B cell (primary cell): Measurements from ENCODE around the gene SLC25A25. TPM values are rescaled to one million over a fixed set of nuclear protein-coding genes. Genes with fewer than 3 reads are reported as not detected.

ENCODE experiments used
- ATAC-seq: fragments of 200-7000 bp; cut with Tn5 transposase; one replicate; pipeline ENCODE4 v1.10.0; 2021; ENCODE audit warnings: low read depth, mild to moderate bottlenecking, moderate number of reproducible peaks, moderate library complexity
- CTCF ChIA-PET: fragments of 350-600 bp; sonication (Branson Sonifier 250); formaldehyde crosslinking; loops from one replicate; lab custom pipeline; 2021; ENCODE audit warnings: antibody characterized with exemption, inconsistent platforms; lab: Charles Lee
- POLR2A ChIA-PET: fragments of 350-600 bp; sonication (Branson Sonifier 250); formaldehyde crosslinking; loops from one replicate; lab custom pipeline; 2021; ENCODE audit warnings: antibody characterized with exemption; lab: Charles Lee
- DNase-seq: peaks from one replicate; pipeline ENCODE4 v3.0.0; 2013
- H2AFZ ChIP-seq: 2 replicates; pipeline ENCODE4 v1.6.1; 2012; ENCODE audit warnings: mild to moderate bottlenecking, low read depth, low read length; ENCODE audit not compliant: insufficient read depth, poor library complexity, severe bottlenecking
- H3K27ac ChIP-seq, 2 donors: 1 replicate in 1 of 2; 2 replicates in 1 of 2; pipeline ENCODE4 v1.5.1; 2012 to 2013; ENCODE audit warnings: low read length in 2 of 2, mild to moderate bottlenecking in 2 of 2, moderate library complexity in 1 of 2
- H3K27me3 ChIP-seq, 4 experiments: fragments of 200-600 bp in 1 of 4; sonication (generic) in 1 of 4; replicated peaks in 1 of 4; 1 replicate in 2 of 4; 2 replicates in 2 of 4; pipeline versions ENCODE4 v1.6.1 to v1.7.0; 2013 to 2016; ENCODE audit warnings: low read length in 3 of 4, mild to moderate bottlenecking in 2 of 4, mixed read lengths in 1 of 4, moderate library complexity in 1 of 4; ENCODE audit not compliant: insufficient read depth in 4 of 4, control insufficient read depth in 3 of 4; ENCODE audit errors: control extremely low read depth in 1 of 4
- H3K36me3 ChIP-seq, 2 experiments: replicated peaks in 1 of 2; 1 replicate in 1 of 2; 2 replicates in 1 of 2; pipeline versions ENCODE4 v1.6.1 to v1.7.1; 2013; ENCODE audit warnings: low read length in 1 of 2; ENCODE audit not compliant: insufficient read depth in 2 of 2, control insufficient read depth in 1 of 2; ENCODE audit errors: control extremely low read depth in 1 of 2, extremely low read depth in 1 of 2
- H3K4me1 ChIP-seq, 2 donors: fragments of 200-600 bp in 1 of 2; sonication (generic) in 1 of 2; 1 replicate in 1 of 2; 2 replicates in 1 of 2; pipeline versions ENCODE4 v1.5.1 to v1.6.1; 2013 to 2017; ENCODE audit warnings: low read length in 2 of 2; ENCODE audit not compliant: control insufficient read depth in 2 of 2, insufficient read depth in 2 of 2
- H3K4me2 ChIP-seq: replicated peaks from 2 replicates; pipeline ENCODE3; 2012; ENCODE audit warnings: mild to moderate bottlenecking, low read depth, low read length; ENCODE audit not compliant: poor library complexity, severe bottlenecking
- H3K4me3 ChIP-seq, 5 experiments: fragments of 200-600 bp in 1 of 5; sonication (generic) in 1 of 5; 1 replicate in 3 of 5; 2 replicates in 2 of 5; pipeline versions ENCODE4 v1.5.1 to v1.7.0; 2011 to 2016; ENCODE audit warnings: low read length in 4 of 5, mild to moderate bottlenecking in 4 of 5, low read depth in 2 of 5, control low read depth in 1 of 5, moderate library complexity in 1 of 5; ENCODE audit not compliant: insufficient read depth in 1 of 5; ENCODE audit errors: control extremely low read depth in 1 of 5, extremely low read depth in 1 of 5
- H3K79me2 ChIP-seq: fragments of 200-600 bp; sonication (generic); one replicate; pipeline ENCODE4 v1.6.0; 2016; ENCODE audit warnings: low read length; ENCODE audit not compliant: control insufficient read depth, insufficient read depth
- H3K9ac ChIP-seq: fragments of 200-600 bp; sonication (generic); 2 replicates; pipeline ENCODE4 v1.6.1; 2017; ENCODE audit warnings: mild to moderate bottlenecking, low read length, moderate library complexity
- H3K9me3 ChIP-seq, 3 donors: one replicate each; pipeline versions ENCODE4 v1.6.1 to v1.7.1; 2013; ENCODE audit warnings: low read length in 2 of 3; ENCODE audit not compliant: control insufficient read depth in 2 of 3, insufficient read depth in 1 of 3; ENCODE audit errors: control extremely low read depth in 1 of 3
- H4K20me1 ChIP-seq: 2 replicates; pipeline ENCODE4 v1.6.0; 2012; ENCODE audit warnings: mild to moderate bottlenecking, low read length; ENCODE audit not compliant: insufficient read depth, control insufficient read depth, poor library complexity, severe bottlenecking
- H3K27ac Mint-ChIP-seq: one replicate; pipeline ENCODE4 v1.8.0; 2021; ENCODE audit warnings: mixed read lengths
- H3K27me3 Mint-ChIP-seq: one replicate; pipeline ENCODE4 v1.8.0; 2021; ENCODE audit warnings: mixed read lengths
- H3K4me1 Mint-ChIP-seq: one replicate; pipeline ENCODE4 v1.8.0; 2021; ENCODE audit warnings: mixed read lengths
- H3K4me3 Mint-ChIP-seq: one replicate; pipeline ENCODE4 v1.8.0; 2021; ENCODE audit warnings: mixed read lengths
- H3K9me3 Mint-ChIP-seq: one replicate; pipeline ENCODE4 v1.8.0; 2022; ENCODE audit warnings: mixed read lengths; ENCODE audit not compliant: insufficient read depth
- EZH2 ChIP-seq: IDR thresholded peaks from 2 replicates; pipeline ENCODE4 v1.6.1; 2012; ENCODE audit warnings: borderline replicate concordance, low read depth, mild to moderate bottlenecking, moderate library complexity, low read length; ENCODE audit not compliant: insufficient read depth, poor library complexity, severe bottlenecking
- WGBS: methylation state at CpG from one replicate; pipeline ENCODE4 v1.1.5; 2013; ENCODE audit warnings: missing lambda C conversion rate; ENCODE audit not compliant: insufficient coverage; 5-methylcytosine and 5-hydroxymethylcytosine counted together
- intact Hi-C: fragments of 100-400 bp; cut with micrococcal nuclease; formaldehyde crosslinking; loops from one replicate; pipeline ENCODE4 v1.10.0; 2022
- polyA plus RNA-seq: library from polyadenylated mRNA; depleted of rRNA; stranded (reverse); fragments of >200 nt; gene quantifications from 2 replicates; pipeline ENCODE4 v1.2.3, GENCODE V29; 2012
- total RNA-seq, 2 donors: library from RNA; stranded (reverse); fragments of 120-200 nt in 1 of 2; gene quantifications; 1 replicate in 1 of 2; 2 replicates in 1 of 2; pipeline versions ENCODE4 v1.2.3 to v1.2.4, GENCODE V29; 2013 to 2022
- TF ChIP-seq, protein P1 (sequence below): fragments of 200-600 bp; IDR thresholded peaks from one replicate; pipeline ENCODE4 v1.8.0; 2022; ENCODE audit warnings: antibody characterized with exemption, mild to moderate bottlenecking

Gene SLC25A25
- total and polyA plus RNA-seq, 2 donors (not counting 1 experiment from before 2014, with no cell fraction given): 12.1 to 18.6 TPM

DNA sequence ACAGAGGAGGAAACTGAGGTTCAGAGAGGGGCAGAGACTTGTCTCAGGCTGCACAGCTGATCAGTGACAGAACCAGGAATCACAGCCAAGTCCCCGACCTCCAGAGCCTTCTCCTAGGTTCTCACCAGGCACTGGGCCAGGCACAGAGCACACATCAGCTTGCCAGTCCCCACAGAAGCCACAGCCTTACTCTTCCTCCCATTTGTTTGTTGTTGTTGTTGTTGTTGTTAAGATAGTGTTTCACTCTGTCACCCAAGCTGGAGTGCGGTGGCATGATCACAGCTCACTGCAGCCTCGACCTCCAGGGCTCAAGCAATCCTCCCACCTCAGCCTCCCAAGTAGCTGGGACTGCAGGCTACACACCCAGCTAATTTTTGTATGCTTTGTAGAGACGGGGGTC lies 42.3 kb upstream of the SLC25A25 start:
- no peak overlapping the region for H3K4me3 ChIP-seq
- no peaks in the 10 kb centered on the region for H3K9me3 ChIP-seq
- H3K36me3 ChIP-seq: no peaks in the 10 kb centered on the region
- ATAC-seq (no peak), DNase-seq (peak; percentile 38)
- H2AFZ ChIP-seq: no peak overlapping the region
- H3K4me2 ChIP-seq: peak overlapping the region; percentile 50
- CTCF ChIA-PET: interaction anchor here (1.1 to 13.5 kb wide), 8 partner anchors 9 to 83 kb away, joined by 3 to 282 read pairs (median 28); partner anchors contain the start of gene EEIG1
- H3K79me2 ChIP-seq: no peaks in the 10 kb centered on the region
- peaks cover 62 to 86% of the 10 kb centered on the region in 2 donors for H3K4me1 ChIP-seq
- POLR2A ChIA-PET: interaction anchor here (0.6 to 12.8 kb wide), 11 partner anchors 8 to 441 kb away, joined by 3 to 212 read pairs (median 6); partner anchors contain the start of gene EEIG1
- 40% methylated on average over 2 of the region's 4 CpGs for WGBS
- H3K4me3 Mint-ChIP-seq: peak overlapping the region; percentile 81
- intact Hi-C loops: loop anchor here (1.0 to 5.0 kb wide), 4 partner anchors 10 to 42 kb away; partner anchors contain the start of genes NAIF1 and SLC25A25
- H4K20me1 ChIP-seq: no peaks in the 10 kb centered on the region
- TF ChIP-seq EZH2: no peak
- TF ChIP-seq, protein P1, sequence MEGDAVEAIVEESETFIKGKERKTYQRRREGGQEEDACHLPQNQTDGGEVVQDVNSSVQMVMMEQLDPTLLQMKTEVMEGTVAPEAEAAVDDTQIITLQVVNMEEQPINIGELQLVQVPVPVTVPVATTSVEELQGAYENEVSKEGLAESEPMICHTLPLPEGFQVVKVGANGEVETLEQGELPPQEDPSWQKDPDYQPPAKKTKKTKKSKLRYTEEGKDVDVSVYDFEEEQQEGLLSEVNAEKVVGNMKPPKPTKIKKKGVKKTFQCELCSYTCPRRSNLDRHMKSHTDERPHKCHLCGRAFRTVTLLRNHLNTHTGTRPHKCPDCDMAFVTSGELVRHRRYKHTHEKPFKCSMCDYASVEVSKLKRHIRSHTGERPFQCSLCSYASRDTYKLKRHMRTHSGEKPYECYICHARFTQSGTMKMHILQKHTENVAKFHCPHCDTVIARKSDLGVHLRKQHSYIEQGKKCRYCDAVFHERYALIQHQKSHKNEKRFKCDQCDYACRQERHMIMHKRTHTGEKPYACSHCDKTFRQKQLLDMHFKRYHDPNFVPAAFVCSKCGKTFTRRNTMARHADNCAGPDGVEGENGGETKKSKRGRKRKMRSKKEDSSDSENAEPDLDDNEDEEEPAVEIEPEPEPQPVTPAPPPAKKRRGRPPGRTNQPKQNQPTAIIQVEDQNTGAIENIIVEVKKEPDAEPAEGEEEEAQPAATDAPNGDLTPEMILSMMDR: no peak
- peak overlapping the region; percentile 96 for H3K27ac Mint-ChIP-seq
- H3K4me1 Mint-ChIP-seq: peaks cover 74% of the 10 kb centered on the region
- no peaks in the 10 kb centered on the region for H3K27me3 ChIP-seq
- H3K27ac ChIP-seq: peak overlapping the region; percentile 88 to 100
- H3K27me3 Mint-ChIP-seq: no peaks in the 10 kb centered on the region
- peak overlapping the region; percentile 19 for H3K9ac ChIP-seq
- no peaks in the 10 kb centered on the region for H3K9me3 Mint-ChIP-seq

DNA sequence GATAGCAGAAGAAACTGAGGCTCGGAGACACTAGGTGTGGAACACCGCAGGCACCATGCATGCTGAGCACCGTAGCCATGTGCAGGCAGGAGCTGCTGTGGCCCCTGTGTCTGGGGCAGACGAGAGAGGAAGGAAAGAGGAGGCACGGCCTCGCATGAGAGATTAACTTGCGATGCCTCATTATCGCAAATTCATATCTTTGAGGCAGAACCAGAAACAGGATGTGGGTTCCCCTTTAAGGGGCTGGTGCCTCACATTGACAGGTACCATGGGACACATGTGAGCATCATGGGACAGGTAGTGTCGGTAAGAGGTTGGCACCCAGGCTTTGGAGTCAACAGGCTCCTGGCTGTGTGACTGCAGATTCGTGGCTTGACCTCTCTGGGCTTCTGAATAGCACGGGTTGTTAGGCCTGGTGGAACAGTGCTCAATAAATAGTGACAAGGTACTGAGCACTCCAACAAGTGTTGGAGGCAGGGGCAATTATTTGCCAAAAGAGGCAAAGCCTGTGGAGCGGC lies 41.7 kb upstream of the SLC25A25 start:
- WGBS: 9% methylated on average over 12 of the region's 12 CpGs

More for the DNA sequence above, 41.7 kb upstream of the SLC25A25 start:
- Histone ChIP-seq H2AFZ (no peak overlapping the region), H3K27ac (peak overlapping the region; percentile 88 to 100), H4K20me1 (no peaks in the 10 kb centered on the region), H3K4me2 (peak overlapping the region; percentile 50), H3K4me1 (peaks cover 68 to 90% of the 10 kb centered on the region in 2 donors), H3K9ac (peak overlapping the region; percentile 19), H3K79me2 (no peaks in the 10 kb centered on the region), H3K4me3 (peak overlapping the region in 1 of 5 experiments; percentile 22), H3K9me3 (no peaks in the 10 kb centered on the region), H3K27me3 (no peaks in the 10 kb centered on the region), H3K36me3 (no peaks in the 10 kb centered on the region)
- no peaks in the 10 kb centered on the region for H3K9me3 Mint-ChIP-seq
- H3K4me1 Mint-ChIP-seq: peaks cover 76% of the 10 kb centered on the region
- H3K27me3 Mint-ChIP-seq: no peaks in the 10 kb centered on the region
- peak; percentile 81 for ATAC-seq
- intact Hi-C loops: loop anchor here (1.0 to 5.0 kb wide), 4 partner anchors 9 to 42 kb away; partner anchors contain the start of genes NAIF1 and SLC25A25
- POLR2A ChIA-PET: interaction anchor here (0.6 to 12.8 kb wide), 12 partner anchors 8 to 442 kb away, joined by 3 to 212 read pairs (median 6); partner anchors contain the start of gene EEIG1
- H3K4me3 Mint-ChIP-seq: peak overlapping the region; percentile 81
- DNase-seq: peak; percentile 95
- peak overlapping the region; percentile 96 for H3K27ac Mint-ChIP-seq
- TF ChIP-seq, protein P1: no peak
- no peak for TF ChIP-seq EZH2
- CTCF ChIA-PET: interaction anchor here (1.1 to 13.5 kb wide), 8 partner anchors 9 to 83 kb away, joined by 3 to 282 read pairs (median 28); partner anchors contain the start of gene EEIG1
